ENCODE measurements around the gene TEX26. TPM values are rescaled to one million over a fixed set of nuclear protein-coding genes. Genes with fewer than 3 reads are reported as not detected.

TEX26 gene
- polyA plus RNA-seq (2011; rRNA removed) (not detected in 2 replicates), polyA plus RNA-seq (2017; fragmentation: RNase III; extraction: RNeasy Plus Mini Kit Qiagen cat#74134 plus additional on column Dnase treatment) (not detected in 3 replicates), polyA minus RNA-seq (2011; rRNA and poly(A)+ RNA removed) (not detected in 2 replicates)
- not detected in 2 replicates for polyA plus RNA-seq (2012; cell fraction: cytosol; rRNA removed)
- polyA plus RNA-seq (2012; cell fraction: nucleus; rRNA removed) = not detected in 2 replicates

DNA sequence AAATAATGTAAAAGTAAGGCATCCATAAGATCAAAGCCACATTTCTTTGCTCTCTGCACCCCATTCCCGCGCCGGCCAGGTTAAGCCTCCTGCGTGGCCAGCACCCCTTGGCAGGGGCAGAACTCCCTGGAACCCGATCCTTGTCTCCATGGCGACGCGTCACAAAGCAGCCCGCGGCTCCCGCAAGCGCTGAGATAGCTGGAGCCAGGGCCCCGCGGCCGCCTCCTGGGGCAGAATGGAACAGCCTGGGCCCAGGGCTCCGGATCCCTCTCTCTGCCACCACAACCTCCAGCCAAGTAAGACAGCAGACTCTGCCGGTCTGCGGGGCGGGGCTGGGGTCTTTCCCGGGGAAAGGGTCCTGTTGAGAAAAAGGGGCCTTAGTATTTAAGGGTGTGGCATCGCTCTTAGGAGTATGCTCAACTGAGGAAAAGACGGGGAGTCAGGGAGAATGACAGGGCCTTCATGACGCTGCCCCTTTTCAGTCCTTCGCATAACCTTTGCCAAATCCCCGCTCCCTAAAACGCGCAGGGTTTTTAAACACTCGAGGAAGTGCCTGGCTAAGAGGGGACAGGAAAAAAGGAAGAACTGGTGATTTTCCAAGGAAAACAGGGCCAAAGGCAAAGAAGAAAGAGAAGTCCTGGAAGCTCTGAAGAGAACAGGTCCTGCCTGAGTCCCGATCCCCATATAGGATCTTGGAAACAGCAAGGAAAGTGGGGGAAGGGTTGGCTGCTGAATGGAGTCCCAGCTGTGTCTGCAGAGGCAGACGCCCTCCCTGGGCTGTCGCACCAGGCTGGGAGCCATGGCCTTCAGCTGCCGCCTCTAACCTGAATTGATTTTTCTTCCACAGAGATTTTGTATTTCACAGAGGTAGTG lies at the start of gene TEX26:
Gene TEX26, plus strand, starts transcription at position 176 of the 873 bp plus-strand sequence. Its CDS starts 60 bp downstream, at position 236.
- WGBS (ENCODE audit: missing lambda C conversion rate) = 66% methylated on average over 19 of the region's 32 CpGs
- POLR2A ChIA-PET = no interaction called here

More for the DNA sequence above, at the start of gene TEX26:
- H3K4me3 ChIP-seq = no peak within 1 kb of the TSS
- no peak within 1 kb of the TSS for H3K27ac ChIP-seq
- H3K4me1 ChIP-seq = no peaks in the 10 kb centered on the region
- no peak for FAIRE-seq
- CTCF ChIA-PET = no interaction called here
- TF ChIP-seq FOSB (CRISPR knock-in tag; IDR thresholded peaks at IDR 0.05) (no peak), TP53 (CRISPR knock-in tag; IDR thresholded peaks at IDR 0.05) (no peak), FOXS1 (CRISPR knock-in tag; IDR thresholded peaks at IDR 0.05) (no peak), RFX5 (IDR thresholded peaks at IDR 0.05) (no peak), POLR2AphosphoS2 (conservative IDR thresholded peaks at IDR 0.05; ENCODE audit: low read length) (no peak), REST (IDR thresholded peaks at IDR 0.05) (no peak), SREBF2 (IDR thresholded peaks at IDR 0.05) (no peak), MAFK (IDR thresholded peaks at IDR 0.05; ENCODE audit: partially characterized antibody) (no peak), E2F6 (IDR thresholded peaks at IDR 0.05; ENCODE audit: borderline replicate concordance, low read depth) (no peak), GATA3 (IDR thresholded peaks at IDR 0.05; ENCODE audit: borderline replicate concordance) (no peak), BCL3 (IDR thresholded peaks at IDR 0.05) (no peak), ZNF302 (CRISPR knock-in tag; IDR thresholded peaks at IDR 0.05) (no peak), PHF8 (IDR thresholded peaks at IDR 0.05; ENCODE audit: borderline replicate concordance, low read depth) (no peak), JUNB (IDR thresholded peaks at IDR 0.05) (no peak), CBX8 (IDR thresholded peaks at IDR 0.05) (no peak), MAX (IDR thresholded peaks at IDR 0.05) (no peak), RCOR1 (IDR thresholded peaks at IDR 0.05; ENCODE audit: low read depth, low read length) (no peak)
- TF ChIP-seq, protein P1, sequence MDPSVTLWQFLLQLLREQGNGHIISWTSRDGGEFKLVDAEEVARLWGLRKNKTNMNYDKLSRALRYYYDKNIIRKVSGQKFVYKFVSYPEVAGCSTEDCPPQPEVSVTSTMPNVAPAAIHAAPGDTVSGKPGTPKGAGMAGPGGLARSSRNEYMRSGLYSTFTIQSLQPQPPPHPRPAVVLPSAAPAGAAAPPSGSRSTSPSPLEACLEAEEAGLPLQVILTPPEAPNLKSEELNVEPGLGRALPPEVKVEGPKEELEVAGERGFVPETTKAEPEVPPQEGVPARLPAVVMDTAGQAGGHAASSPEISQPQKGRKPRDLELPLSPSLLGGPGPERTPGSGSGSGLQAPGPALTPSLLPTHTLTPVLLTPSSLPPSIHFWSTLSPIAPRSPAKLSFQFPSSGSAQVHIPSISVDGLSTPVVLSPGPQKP (IDR thresholded peaks at IDR 0.05; ENCODE audit: low read depth, low read length) = no peak
- H3K9me3 ChIP-seq = no peaks in the 10 kb centered on the region
- no peak for DNase-seq (ENCODE audit: low read depth in 1 of 2, low spot score in 1 of 2)
- H3K4me2 ChIP-seq = no peak within 1 kb of the TSS
- ATAC-seq = no peak

All from A549 (cell line).